ENCODE results near the gene NISCH.

The NISCH gene

GRCh38 chr3:52472239-52473000 is 17.0 kb downstream of the NISCH start:
- DNase-seq: no peak

GRCh38 chr3:52473026-52473425 is 17.6 kb downstream of the NISCH start:
- no peak for DNase-seq

- DNase-seq: no peak
These were observed 21.8 kb downstream of the NISCH start for GRCh38 chr3:52477076-52477795.

- no peak for DNase-seq
These were observed 22.3 kb downstream of the NISCH start for GRCh38 chr3:52477796-52478095.

GRCh38 chr3:52479037-52479876 is 23.9 kb downstream of the NISCH start:
- DNase-seq: no peak

GRCh38 chr3:52479877-52480575 is 24.6 kb downstream of the NISCH start:
- no peak for DNase-seq

- no peak for DNase-seq
These were observed 25.6 kb downstream of the NISCH start for GRCh38 chr3:52480768-52481715.

- no peak for DNase-seq
These were observed 26.6 kb downstream of the NISCH start for GRCh38 chr3:52481819-52482521.

- DNase-seq: no peak
These were observed 27.7 kb downstream of the NISCH start for GRCh38 chr3:52483081-52483480.

- no peak for DNase-seq
These were observed 28.4 kb downstream of the NISCH start for GRCh38 chr3:52483577-52484381.

- DNase-seq: no peak
These were observed 29.5 kb downstream of the NISCH start for GRCh38 chr3:52484680-52485461.

- DNase-seq: no peak
These were observed 31.8 kb downstream of the NISCH start for GRCh38 chr3:52487050-52487787.

- no peak for DNase-seq
These were observed 32.6 kb downstream of the NISCH start for GRCh38 chr3:52487788-52488691.

GRCh38 chr3:52488746-52489145 is 33.3 kb downstream of the NISCH start:
- DNase-seq: no peak

GRCh38 chr3:52489453-52489852 is 34.0 kb downstream of the NISCH start:
- no peak for DNase-seq

- DNase-seq: no peak
These were observed 34.9 kb downstream of the NISCH start for GRCh38 chr3:52490035-52490938.

All from NCI-H1694 (cell line).